Measurements from ENCODE around the gene EPB42. TPM values are rescaled to one million over a fixed set of nuclear protein-coding genes. Genes with fewer than 3 reads are reported as not detected.

The EPB42 gene
- total RNA-seq, 2 experiments from 2014 or later: not detected

GRCh38 chr15:43196760-43197548, 23.9 kb downstream of the EPB42 start:
- Mint-ChIP-seq H3K36me3 (ENCODE audit: low read depth) (peaks cover 27% of the 10 kb centered on the region), H3K27me3 (no peaks in the 10 kb centered on the region), H3K9me3 (no peaks in the 10 kb centered on the region), H3K4me1 (ENCODE audit: low read depth) (peaks cover 3% of the 10 kb centered on the region), H3K4me3 (no peak overlapping the region), H3K27ac (no peak overlapping the region)
- TF ChIP-seq, protein P1, sequence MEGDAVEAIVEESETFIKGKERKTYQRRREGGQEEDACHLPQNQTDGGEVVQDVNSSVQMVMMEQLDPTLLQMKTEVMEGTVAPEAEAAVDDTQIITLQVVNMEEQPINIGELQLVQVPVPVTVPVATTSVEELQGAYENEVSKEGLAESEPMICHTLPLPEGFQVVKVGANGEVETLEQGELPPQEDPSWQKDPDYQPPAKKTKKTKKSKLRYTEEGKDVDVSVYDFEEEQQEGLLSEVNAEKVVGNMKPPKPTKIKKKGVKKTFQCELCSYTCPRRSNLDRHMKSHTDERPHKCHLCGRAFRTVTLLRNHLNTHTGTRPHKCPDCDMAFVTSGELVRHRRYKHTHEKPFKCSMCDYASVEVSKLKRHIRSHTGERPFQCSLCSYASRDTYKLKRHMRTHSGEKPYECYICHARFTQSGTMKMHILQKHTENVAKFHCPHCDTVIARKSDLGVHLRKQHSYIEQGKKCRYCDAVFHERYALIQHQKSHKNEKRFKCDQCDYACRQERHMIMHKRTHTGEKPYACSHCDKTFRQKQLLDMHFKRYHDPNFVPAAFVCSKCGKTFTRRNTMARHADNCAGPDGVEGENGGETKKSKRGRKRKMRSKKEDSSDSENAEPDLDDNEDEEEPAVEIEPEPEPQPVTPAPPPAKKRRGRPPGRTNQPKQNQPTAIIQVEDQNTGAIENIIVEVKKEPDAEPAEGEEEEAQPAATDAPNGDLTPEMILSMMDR (IDR thresholded peaks at IDR 0.05): no peak
- intact Hi-C loops (cut with micrococcal nuclease): no loop called here
- DNase-seq: no peak
- CTCF ChIA-PET: interaction anchor here (1.0 to 3.0 kb wide), 2 partner anchors 28 to 89 kb away, joined by 3 to 13 read pairs; no protein-coding TSS in a partner anchor
- ATAC-seq: no peak
- POLR2A ChIA-PET: interaction anchor here (0.8 kb wide), 1 partner anchor 12 kb away, joined by 3 read pairs; the partner anchor contains the start of gene CCNDBP1

- H3K4me3 Mint-ChIP-seq: no peak overlapping the region
Measured at GRCh38 chr15:43194795-43195194, 26.0 kb downstream of the EPB42 start.

GRCh38 chr15:43193710-43194109, 27.1 kb downstream of the EPB42 start:
- H3K36me3 Mint-ChIP-seq (ENCODE audit: low read depth): peaks cover 38% of the 10 kb centered on the region
- H3K4me1 Mint-ChIP-seq (ENCODE audit: low read depth): peaks cover 6% of the 10 kb centered on the region
- H3K27me3 Mint-ChIP-seq: no peaks in the 10 kb centered on the region
- POLR2A ChIA-PET: no interaction called here
- no peak overlapping the region for H3K27ac Mint-ChIP-seq
- no peaks in the 10 kb centered on the region for H3K9me3 Mint-ChIP-seq
- CTCF ChIA-PET: interaction anchor here (1.9 to 4.0 kb wide), 4 partner anchors 10 to 92 kb away, joined by 5 to 29 read pairs (median 13); no protein-coding TSS in a partner anchor
- TF ChIP-seq, protein P1 (IDR thresholded peaks at IDR 0.05): no peak
- ATAC-seq: no peak
- no peak for DNase-seq
- intact Hi-C loops (cut with micrococcal nuclease): no loop called here
- no peak overlapping the region for H3K4me3 Mint-ChIP-seq

More at GRCh38 chr15:43194795-43195194, 26.0 kb downstream of the EPB42 start:
- H3K4me1 Mint-ChIP-seq (ENCODE audit: low read depth): no peaks in the 10 kb centered on the region
- ATAC-seq: no peak
- TF ChIP-seq, protein P1 (IDR thresholded peaks at IDR 0.05): no peak
- no peak overlapping the region for H3K27ac Mint-ChIP-seq
- ChIA-PET POLR2A (interaction anchor here (1.5 to 1.6 kb wide), 2 partner anchors 9 to 74 kb away, joined by 3 to 4 read pairs; no protein-coding TSS in a partner anchor), CTCF (interaction anchor here (0.8 to 3.0 kb wide), 7 partner anchors 9 to 91 kb away, joined by 3 to 23 read pairs (median 5); partner anchors contain the start of gene CCNDBP1)
- H3K27me3 Mint-ChIP-seq: no peaks in the 10 kb centered on the region
- H3K36me3 Mint-ChIP-seq (ENCODE audit: low read depth): peaks cover 32% of the 10 kb centered on the region
- H3K9me3 Mint-ChIP-seq: no peaks in the 10 kb centered on the region
- intact Hi-C loops (cut with micrococcal nuclease): no loop called here
- no peak for DNase-seq

DNA sequence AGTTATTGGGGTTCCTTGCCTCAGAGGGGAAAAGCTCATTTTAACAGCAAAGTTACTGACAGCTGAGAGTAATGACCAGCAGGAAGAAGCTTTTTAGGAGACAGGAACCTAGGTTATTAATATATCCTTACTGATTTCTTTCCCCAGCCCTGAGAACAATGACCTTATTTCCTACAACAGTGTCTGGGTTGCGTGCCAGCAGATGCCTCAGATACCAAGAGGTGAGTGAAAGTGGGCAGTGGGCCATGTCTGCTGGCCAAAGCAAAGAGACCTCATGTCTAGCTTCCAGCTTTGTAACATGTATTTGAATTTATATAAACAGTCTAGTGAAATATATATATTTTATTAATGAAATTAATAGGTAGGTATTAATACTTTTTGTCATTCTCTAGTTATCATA, 30.6 kb downstream of the EPB42 start:
- no peak overlapping the region for H3K27ac Mint-ChIP-seq
- H3K27me3 Mint-ChIP-seq: no peaks in the 10 kb centered on the region
- ATAC-seq: no peak
- H3K4me1 Mint-ChIP-seq (ENCODE audit: low read depth): peaks cover 25% of the 10 kb centered on the region
- peaks cover 24% of the 10 kb centered on the region for H3K36me3 Mint-ChIP-seq (ENCODE audit: low read depth)
- DNase-seq: no peak
- H3K9me3 Mint-ChIP-seq: no peaks in the 10 kb centered on the region
- POLR2A ChIA-PET: interaction anchor here (1.1 kb wide), 1 partner anchor 14 kb away, joined by 3 read pairs; no protein-coding TSS in a partner anchor
- H3K4me3 Mint-ChIP-seq: no peak overlapping the region
- intact Hi-C loops (cut with micrococcal nuclease): no loop called here
- TF ChIP-seq, protein P1 (IDR thresholded peaks at IDR 0.05): no peak
- CTCF ChIA-PET: interaction anchor here (1.4 to 4.0 kb wide), 3 partner anchors 14 to 96 kb away, joined by 4 to 29 read pairs (median 4); no protein-coding TSS in a partner anchor

DNA sequence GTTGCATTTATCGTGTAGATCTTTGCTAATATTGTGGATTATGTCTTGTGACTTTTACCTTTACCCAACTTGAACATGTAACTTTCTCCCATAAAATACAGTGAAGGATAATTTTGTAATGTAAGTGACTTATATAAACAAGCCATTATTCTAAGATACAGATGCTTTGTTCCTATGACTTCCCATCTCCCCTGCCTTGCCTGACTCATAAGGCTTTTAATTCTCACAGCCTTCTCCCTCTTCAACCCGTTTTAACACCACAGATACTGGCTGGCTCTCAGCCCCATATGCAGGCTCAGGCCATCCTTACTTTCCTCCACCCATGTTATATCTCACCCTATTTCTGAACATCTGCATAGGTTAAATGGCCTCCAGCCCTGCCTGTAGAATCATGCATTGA, 31.5 kb downstream of the EPB42 start:
- ChIA-PET POLR2A (no interaction called here), CTCF (interaction anchor here (1.4 kb wide), 1 partner anchor 36 kb away, joined by 4 read pairs; no protein-coding TSS in a partner anchor)
- Mint-ChIP-seq H3K27me3 (no peaks in the 10 kb centered on the region), H3K27ac (no peak overlapping the region), H3K4me3 (no peak overlapping the region), H3K9me3 (no peaks in the 10 kb centered on the region), H3K36me3 (ENCODE audit: low read depth) (peaks cover 24% of the 10 kb centered on the region), H3K4me1 (ENCODE audit: low read depth) (peaks cover 28% of the 10 kb centered on the region)
- intact Hi-C loops (cut with micrococcal nuclease): no loop called here
- DNase-seq: no peak
- TF ChIP-seq, protein P1 (IDR thresholded peaks at IDR 0.05): no peak
- ATAC-seq: no peak
